ENCODE measurements around the gene DLL1. TPM values are rescaled to one million over a fixed set of nuclear protein-coding genes. Genes with fewer than 3 reads are reported as not detected.
A peak's percentile ranks its signal among the peaks of the same experiment; 100 is the strongest.

The DLL1 gene
- total RNA-seq, 1 donor from 2014 or later: 11.7 TPM

DNA sequence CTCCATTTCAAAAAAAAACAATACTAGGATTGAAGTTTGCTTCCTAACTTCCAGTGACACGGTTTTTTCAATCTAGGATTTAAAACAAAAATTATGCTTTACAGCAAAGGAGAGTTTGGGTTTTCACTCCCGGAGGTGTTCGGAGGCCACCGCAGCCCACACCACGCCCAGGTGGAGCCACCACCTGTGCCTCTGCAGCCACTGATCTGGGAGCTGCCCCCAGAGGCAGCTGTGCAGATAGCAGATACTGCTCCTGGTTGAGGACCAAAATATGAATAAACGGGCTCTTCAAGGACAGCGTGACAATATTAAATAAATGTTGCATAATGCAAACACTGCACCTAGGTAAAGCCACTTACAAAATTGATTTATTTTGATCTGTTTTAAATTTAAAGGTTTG is 30.2 kb downstream of the DLL1 start:
- Mint-ChIP-seq H3K9me3 (no peaks in the 10 kb centered on the region), H3K27me3 (peaks cover 6% of the 10 kb centered on the region), H3K27ac (no peak overlapping the region), H3K4me3 (no peak overlapping the region), H3K36me3 (no peaks in the 10 kb centered on the region), H3K4me1 (ENCODE audit: unreplicated experiment) (peaks cover 9% of the 10 kb centered on the region)
- peak; percentile 28 for TF ChIP-seq CTCF (conservative IDR thresholded peaks at IDR 0.05)
- DNase-seq (ENCODE audit: extremely low spot score, unreplicated experiment): no peak

- Mint-ChIP-seq H3K27ac (no peak overlapping the region), H3K9me3 (no peaks in the 10 kb centered on the region), H3K4me1 (ENCODE audit: unreplicated experiment) (peaks cover 11% of the 10 kb centered on the region), H3K36me3 (no peaks in the 10 kb centered on the region), H3K4me3 (no peak overlapping the region), H3K27me3 (peaks cover 9% of the 10 kb centered on the region)
- no peak for TF ChIP-seq CTCF (conservative IDR thresholded peaks at IDR 0.05)
- DNase-seq (ENCODE audit: extremely low spot score, unreplicated experiment): no peak
These were observed 31.6 kb downstream of the DLL1 start for GRCh38 chr6:170259278-170259677.

DNA sequence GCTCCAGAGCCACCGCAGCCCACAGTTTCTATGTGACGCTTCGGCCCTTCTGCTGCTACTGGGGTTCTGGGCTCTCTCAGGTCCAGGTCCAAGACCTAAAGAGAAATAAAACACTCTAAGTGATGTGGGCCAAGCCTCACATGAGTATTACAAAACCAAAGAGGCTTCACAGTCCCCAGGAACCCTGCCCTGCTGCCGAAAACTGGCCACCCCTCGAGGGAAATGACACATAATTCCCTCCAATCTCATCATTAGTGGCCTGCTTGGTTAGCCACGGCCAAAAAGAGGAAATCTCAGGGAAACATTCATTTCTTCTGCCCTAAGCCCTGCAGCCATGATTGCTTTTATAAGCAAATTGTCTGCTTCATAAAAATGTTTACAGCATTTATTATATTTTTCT is 32.5 kb downstream of the DLL1 start:
- peaks cover 9% of the 10 kb centered on the region for H3K27me3 Mint-ChIP-seq
- no peak for TF ChIP-seq CTCF (conservative IDR thresholded peaks at IDR 0.05)
- no peak overlapping the region for H3K27ac Mint-ChIP-seq
- H3K4me1 Mint-ChIP-seq (ENCODE audit: unreplicated experiment): peaks cover 20% of the 10 kb centered on the region
- H3K9me3 Mint-ChIP-seq: no peaks in the 10 kb centered on the region
- no peak overlapping the region for H3K4me3 Mint-ChIP-seq
- H3K36me3 Mint-ChIP-seq: no peaks in the 10 kb centered on the region
- no peak for DNase-seq (ENCODE audit: extremely low spot score, unreplicated experiment)

DNA sequence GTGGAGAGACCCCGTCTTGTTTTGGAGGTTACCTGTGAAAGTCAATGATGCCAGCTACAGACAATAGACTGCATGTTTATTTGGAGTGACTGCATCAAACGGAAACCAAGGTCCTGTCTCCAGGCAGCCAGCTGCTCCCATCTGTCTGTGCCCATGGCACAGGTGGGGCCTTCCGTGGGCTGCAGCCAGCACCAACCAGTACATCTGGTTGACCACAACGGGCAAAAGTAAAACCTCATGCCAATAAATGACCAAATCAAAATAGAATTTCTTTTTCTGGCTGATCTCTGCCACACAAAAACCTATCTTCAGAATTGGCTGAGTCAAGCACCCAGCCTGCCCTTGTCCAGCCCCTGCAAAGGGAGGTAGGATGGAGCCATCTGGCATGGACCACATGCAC is 33.5 kb downstream of the DLL1 start:
- H3K27me3 Mint-ChIP-seq: peaks cover 6% of the 10 kb centered on the region
- peaks cover 17% of the 10 kb centered on the region for H3K4me1 Mint-ChIP-seq (ENCODE audit: unreplicated experiment)
- no peak overlapping the region for H3K27ac Mint-ChIP-seq
- TF ChIP-seq CTCF (conservative IDR thresholded peaks at IDR 0.05): no peak
- H3K9me3 Mint-ChIP-seq: no peaks in the 10 kb centered on the region
- H3K36me3 Mint-ChIP-seq: no peaks in the 10 kb centered on the region
- DNase-seq (ENCODE audit: extremely low spot score, unreplicated experiment): no peak
- H3K4me3 Mint-ChIP-seq: no peak overlapping the region

DNA sequence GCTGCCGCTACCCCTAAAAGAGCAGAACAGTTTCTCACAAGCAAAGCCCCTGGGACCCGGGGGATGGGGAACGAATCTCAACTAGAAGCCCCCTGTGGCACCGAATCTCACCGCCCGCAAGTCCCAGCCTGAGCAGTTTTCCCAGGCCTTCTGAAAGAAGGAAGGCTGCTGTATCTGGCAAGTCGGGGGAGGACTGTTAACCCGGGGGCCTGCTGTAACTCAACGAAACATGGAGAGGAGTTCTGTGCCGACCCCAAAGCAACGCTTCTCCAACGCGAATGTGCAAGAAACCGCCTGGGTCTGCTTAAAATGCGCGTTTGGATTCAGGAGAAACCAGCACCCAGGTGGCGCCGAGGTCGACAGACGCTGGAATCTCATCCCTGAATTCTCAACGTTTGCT is 34.2 kb downstream of the DLL1 start:
- Mint-ChIP-seq H3K4me1 (ENCODE audit: unreplicated experiment) (peaks cover 17% of the 10 kb centered on the region), H3K4me3 (no peak overlapping the region), H3K27me3 (peaks cover 6% of the 10 kb centered on the region), H3K9me3 (no peaks in the 10 kb centered on the region), H3K36me3 (no peaks in the 10 kb centered on the region), H3K27ac (no peak overlapping the region)
- no peak for TF ChIP-seq CTCF (conservative IDR thresholded peaks at IDR 0.05)
- no peak for DNase-seq (ENCODE audit: extremely low spot score, unreplicated experiment)
